ENCODE results near the gene ASCC2. TPM values are rescaled to one million over a fixed set of nuclear protein-coding genes. Genes with fewer than 3 reads are reported as not detected.

The ASCC2 gene
- total RNA-seq, 2 experiments from 2014 or later: 56.0 to 69.9 TPM

- ATAC-seq (no peak), DNase-seq (no peak)
- Mint-ChIP-seq H3K4me1 (no peaks in the 10 kb centered on the region), H3K27ac (no peak overlapping the region), H3K27me3 (no peaks in the 10 kb centered on the region), H3K9me3 (ENCODE audit: low read depth) (no peaks in the 10 kb centered on the region), H3K4me3 (no peak overlapping the region), H3K36me3 (ENCODE audit: low read depth) (peaks cover 46% of the 10 kb centered on the region)
- intact Hi-C loops (cut with DNase I, micrococcal nuclease): no loop called here
- POLR2A ChIA-PET: no interaction called here
- CTCF ChIA-PET: interaction anchor here (0.6 kb wide), 1 partner anchor 150 kb away, joined by 3 read pairs; no protein-coding TSS in a partner anchor
These were observed 34.9 kb downstream of the ASCC2 start for GRCh38 chr22:29803190-29803589.

GRCh38 chr22:29801796-29802195 is 36.3 kb downstream of the ASCC2 start:
- ATAC-seq: no peak
- Mint-ChIP-seq H3K36me3 (ENCODE audit: low read depth) (peaks cover 45% of the 10 kb centered on the region), H3K27me3 (no peaks in the 10 kb centered on the region), H3K9me3 (ENCODE audit: low read depth) (no peaks in the 10 kb centered on the region), H3K4me1 (no peaks in the 10 kb centered on the region), H3K4me3 (no peak overlapping the region), H3K27ac (no peak overlapping the region)
- ChIA-PET CTCF (interaction anchor here (0.6 kb wide), 1 partner anchor 1786 kb away, joined by 3 read pairs; no protein-coding TSS in a partner anchor), POLR2A (no interaction called here)
- intact Hi-C loops (cut with DNase I, micrococcal nuclease): no loop called here
- DNase-seq: no peak

DNA sequence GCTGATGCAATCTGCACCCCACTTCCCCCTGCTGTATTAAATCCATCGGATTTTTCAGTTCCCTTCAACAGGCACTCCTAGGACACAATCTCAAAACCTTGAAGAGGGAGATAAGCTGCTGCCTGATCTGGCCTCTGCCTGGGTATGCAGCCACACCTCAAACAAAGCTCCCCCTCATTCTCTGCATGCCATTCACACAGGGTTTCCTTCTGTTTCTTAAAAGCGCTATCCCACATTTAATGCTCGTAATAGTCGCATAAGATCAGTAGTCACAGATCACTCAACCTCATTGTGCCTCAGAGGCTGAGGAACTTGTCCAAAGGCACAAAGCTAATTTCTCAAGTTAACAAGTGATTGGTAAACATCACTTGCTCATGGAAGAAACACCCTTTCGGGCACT is 36.9 kb downstream of the ASCC2 start:
- CTCF ChIA-PET: no interaction called here
- Mint-ChIP-seq H3K36me3 (ENCODE audit: low read depth) (peaks cover 43% of the 10 kb centered on the region), H3K4me1 (no peaks in the 10 kb centered on the region), H3K27me3 (no peaks in the 10 kb centered on the region), H3K4me3 (no peak overlapping the region), H3K27ac (no peak overlapping the region), H3K9me3 (ENCODE audit: low read depth) (no peaks in the 10 kb centered on the region)
- intact Hi-C loops (cut with DNase I, micrococcal nuclease): no loop called here
- no peak for DNase-seq
- POLR2A ChIA-PET: no interaction called here
- ATAC-seq: no peak

GRCh38 chr22:29799217-29799680 is 38.8 kb downstream of the ASCC2 start:
- Mint-ChIP-seq H3K27ac (no peak overlapping the region), H3K4me1 (no peaks in the 10 kb centered on the region), H3K27me3 (no peaks in the 10 kb centered on the region), H3K36me3 (ENCODE audit: low read depth) (peaks cover 34% of the 10 kb centered on the region), H3K4me3 (no peak overlapping the region), H3K9me3 (ENCODE audit: low read depth) (no peaks in the 10 kb centered on the region)
- ChIA-PET CTCF (interaction anchor here (0.7 kb wide), 1 partner anchor 319 kb away, joined by 3 read pairs; no protein-coding TSS in a partner anchor), POLR2A (no interaction called here)
- intact Hi-C loops (cut with DNase I, micrococcal nuclease): no loop called here
- ATAC-seq: no peak
- DNase-seq: no peak

DNA sequence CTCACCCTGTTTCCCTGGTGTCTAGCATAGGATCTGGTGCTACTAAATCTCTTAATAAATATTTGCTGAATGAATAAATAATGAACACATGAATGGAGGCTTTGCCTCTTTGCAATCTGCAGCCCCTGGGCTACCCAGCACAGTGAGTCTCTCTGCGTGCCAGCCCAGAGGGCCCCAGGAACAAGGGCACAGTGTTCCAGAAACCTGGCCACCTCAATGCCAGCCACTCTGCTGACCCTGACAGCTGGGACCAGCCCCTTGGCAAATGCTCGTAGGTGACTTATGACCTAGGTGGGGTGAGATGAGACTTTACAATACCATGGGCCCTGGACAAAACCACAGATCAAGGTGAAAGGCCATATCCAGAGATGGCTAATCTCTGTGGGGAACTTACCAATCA is 39.3 kb downstream of the ASCC2 start:
- Mint-ChIP-seq H3K27ac (no peak overlapping the region), H3K27me3 (no peaks in the 10 kb centered on the region), H3K4me1 (no peaks in the 10 kb centered on the region), H3K4me3 (no peak overlapping the region), H3K9me3 (ENCODE audit: low read depth) (no peaks in the 10 kb centered on the region), H3K36me3 (ENCODE audit: low read depth) (peaks cover 34% of the 10 kb centered on the region)
- ChIA-PET POLR2A (no interaction called here), CTCF (interaction anchor here (0.7 kb wide), 1 partner anchor 318 kb away, joined by 3 read pairs; no protein-coding TSS in a partner anchor)
- intact Hi-C loops (cut with DNase I, micrococcal nuclease): no loop called here
- DNase-seq: no peak
- no peak for ATAC-seq

GRCh38 chr22:29798318-29798717 is 39.8 kb downstream of the ASCC2 start:
- Mint-ChIP-seq H3K36me3 (ENCODE audit: low read depth) (peaks cover 30% of the 10 kb centered on the region), H3K4me1 (no peaks in the 10 kb centered on the region), H3K27me3 (no peaks in the 10 kb centered on the region), H3K9me3 (ENCODE audit: low read depth) (no peaks in the 10 kb centered on the region), H3K4me3 (no peak overlapping the region), H3K27ac (no peak overlapping the region)
- intact Hi-C loops (cut with DNase I, micrococcal nuclease): no loop called here
- DNase-seq (no peak), ATAC-seq (no peak)
- ChIA-PET CTCF (interaction anchor here (0.7 kb wide), 1 partner anchor 318 kb away, joined by 3 read pairs; no protein-coding TSS in a partner anchor), POLR2A (no interaction called here)

- no peaks in the 10 kb centered on the region for H3K27me3 Mint-ChIP-seq
- no peak overlapping the region for H3K27ac Mint-ChIP-seq
- peaks cover 29% of the 10 kb centered on the region for H3K36me3 Mint-ChIP-seq (ENCODE audit: low read depth)
- intact Hi-C loops (cut with DNase I, micrococcal nuclease): no loop called here
- CTCF ChIA-PET: interaction anchor here (0.7 kb wide), 1 partner anchor 96 kb away, joined by 3 read pairs; no protein-coding TSS in a partner anchor
- DNase-seq (no peak), ATAC-seq (no peak)
- no peaks in the 10 kb centered on the region for H3K4me1 Mint-ChIP-seq
- POLR2A ChIA-PET: no interaction called here
- no peak overlapping the region for H3K4me3 Mint-ChIP-seq
- no peaks in the 10 kb centered on the region for H3K9me3 Mint-ChIP-seq (ENCODE audit: low read depth)
These were observed 40.7 kb downstream of the ASCC2 start for GRCh38 chr22:29797351-29797750.

GRCh38 chr22:29795663-29796062 is 42.4 kb downstream of the ASCC2 start:
- DNase-seq (no peak), ATAC-seq (no peak)
- Mint-ChIP-seq H3K27me3 (no peaks in the 10 kb centered on the region), H3K27ac (no peak overlapping the region), H3K4me3 (no peak overlapping the region), H3K4me1 (no peaks in the 10 kb centered on the region), H3K9me3 (ENCODE audit: low read depth) (no peaks in the 10 kb centered on the region), H3K36me3 (ENCODE audit: low read depth) (peaks cover 21% of the 10 kb centered on the region)
- CTCF ChIA-PET: interaction anchor here (0.8 kb wide), 1 partner anchor 10 kb away, joined by 3 read pairs; no protein-coding TSS in a partner anchor
- POLR2A ChIA-PET: no interaction called here
- intact Hi-C loops (cut with DNase I, micrococcal nuclease): no loop called here

GRCh38 chr22:29793396-29793795 is 44.7 kb downstream of the ASCC2 start:
- no peaks in the 10 kb centered on the region for H3K4me1 Mint-ChIP-seq
- ChIA-PET POLR2A (no interaction called here), CTCF (no interaction called here)
- H3K36me3 Mint-ChIP-seq (ENCODE audit: low read depth): peaks cover 24% of the 10 kb centered on the region
- intact Hi-C loops (cut with DNase I, micrococcal nuclease): no loop called here
- DNase-seq (no peak), ATAC-seq (no peak)
- H3K9me3 Mint-ChIP-seq (ENCODE audit: low read depth): no peaks in the 10 kb centered on the region
- no peak overlapping the region for H3K4me3 Mint-ChIP-seq
- no peak overlapping the region for H3K27ac Mint-ChIP-seq
- no peaks in the 10 kb centered on the region for H3K27me3 Mint-ChIP-seq

DNA sequence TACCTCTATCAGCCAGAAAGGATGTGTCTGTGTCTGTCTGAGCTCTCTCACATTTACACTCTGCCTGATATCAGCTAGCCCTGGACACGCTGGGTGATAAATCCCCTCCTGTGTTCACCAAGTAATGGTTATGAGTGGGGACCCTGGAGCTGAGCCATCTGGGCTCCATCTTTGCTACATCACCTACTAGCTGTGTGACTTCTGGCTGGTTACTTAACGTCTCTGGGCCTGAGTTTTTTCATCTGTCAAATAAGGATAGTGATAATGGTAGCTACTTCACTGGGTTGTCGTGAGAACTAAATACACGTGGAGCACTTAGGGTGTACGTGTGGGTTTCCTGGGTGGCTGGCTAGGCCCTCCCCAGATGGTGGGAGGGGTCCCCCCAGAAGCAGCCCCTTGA is 48.0 kb downstream of the ASCC2 start:
- intact Hi-C loops (cut with DNase I, micrococcal nuclease): no loop called here

GRCh38 chr22:29788339-29789279 is 49.5 kb downstream of the ASCC2 start:
- ChIA-PET CTCF (no interaction called here), POLR2A (no interaction called here)
- peaks cover 23% of the 10 kb centered on the region for H3K36me3 Mint-ChIP-seq (ENCODE audit: low read depth)
- no peaks in the 10 kb centered on the region for H3K9me3 Mint-ChIP-seq (ENCODE audit: low read depth)
- intact Hi-C loops (cut with DNase I, micrococcal nuclease): no loop called here
- no peak for ATAC-seq
- DNase-seq: no peak
- H3K27ac Mint-ChIP-seq: no peak overlapping the region
- H3K4me3 Mint-ChIP-seq: no peak overlapping the region
- no peaks in the 10 kb centered on the region for H3K4me1 Mint-ChIP-seq
- H3K27me3 Mint-ChIP-seq: no peaks in the 10 kb centered on the region

More for the DNA sequence above, 48.0 kb downstream of the ASCC2 start:
- Mint-ChIP-seq H3K27me3 (no peaks in the 10 kb centered on the region), H3K9me3 (ENCODE audit: low read depth) (no peaks in the 10 kb centered on the region), H3K36me3 (ENCODE audit: low read depth) (peaks cover 23% of the 10 kb centered on the region), H3K4me1 (no peaks in the 10 kb centered on the region), H3K27ac (no peak overlapping the region), H3K4me3 (no peak overlapping the region)
- ATAC-seq: no peak
- no peak for DNase-seq
- ChIA-PET CTCF (interaction anchor here (0.6 kb wide), 1 partner anchor 12 kb away, joined by 3 read pairs; no protein-coding TSS in a partner anchor), POLR2A (interaction anchor here (0.6 kb wide), 1 partner anchor 115 kb away, joined by 3 read pairs; no protein-coding TSS in a partner anchor)

Data from activated CD4-positive, alpha-beta T cell treated with anti-CD3 and anti-CD28 coated beads for 36 hours (primary cell).